ENCODE results near the gene PRKCH. TPM values are rescaled to one million over a fixed set of nuclear protein-coding genes. Genes with fewer than 3 reads are reported as not detected.
A peak's percentile ranks its signal among the peaks of the same experiment; 100 is the strongest.

PRKCH gene
- polyA plus RNA-seq, 2 of the 4 experiments (the other 2 are of a cell fraction): 10.0 to 10.2 TPM

GRCh38 chr14:61472011-61472672 is 150.8 kb downstream of the PRKCH start (continued):
- TF ChIP-seq PBX3 (IDR thresholded peaks at IDR 0.05) (peak; percentile 49; the same call in 1 of the 2 replicates), EHMT2 (IDR thresholded peaks at IDR 0.05; ENCODE audit: low read depth) (no peak), RARB (CRISPR knock-in tag; IDR thresholded peaks at IDR 0.05) (peak; percentile 27; the same call in 1 of the 2 replicates), BHLHE40 (IDR thresholded peaks at IDR 0.05; ENCODE audit: low read depth, low read length) (peak; percentile 73; the same call in 1 of the 2 replicates), CBX8 (IDR thresholded peaks at IDR 0.05) (no peak), ZFP36 (IDR thresholded peaks at IDR 0.05; ENCODE audit: borderline replicate concordance, partially characterized antibody) (peak; percentile 9), MAFK (IDR thresholded peaks at IDR 0.05; ENCODE audit: partially characterized antibody) (peak; percentile 97), ZNF302 (CRISPR knock-in tag; IDR thresholded peaks at IDR 0.05) (no peak), NPAS2 (CRISPR knock-in tag; IDR thresholded peaks at IDR 0.05; ENCODE audit: borderline replicate concordance) (no peak), MAX (IDR thresholded peaks at IDR 0.05) (peak; percentile 94), HOXB13 (CRISPR knock-in tag; IDR thresholded peaks at IDR 0.05; ENCODE audit: low read depth) (no peak), FOSL2 (IDR thresholded peaks at IDR 0.05) (peak; percentile 94), FOSL2 (CRISPR knock-in tag; IDR thresholded peaks at IDR 0.05) (peak; percentile 93), ATOH8 (CRISPR knock-in tag; IDR thresholded peaks at IDR 0.05; ENCODE audit: low read depth) (peak; percentile 87; the same call in 1 of the 2 replicates), HOXA7 (CRISPR knock-in tag; IDR thresholded peaks at IDR 0.05) (peak; percentile 9; the same call in 1 of the 2 replicates), HOXB5 (CRISPR knock-in tag; IDR thresholded peaks at IDR 0.05) (peak; percentile 79), FOSB (CRISPR knock-in tag; IDR thresholded peaks at IDR 0.05) (0 out of 2 replicates have a peak, but pooled peaks have one; percentile 23), KDM1A (IDR thresholded peaks at IDR 0.05; ENCODE audit: low read depth) (no peak), BCL3 (IDR thresholded peaks at IDR 0.05) (peak; percentile 89; the same call in 1 of the 3 replicates), NR3C1 (IDR thresholded peaks at IDR 0.05) (no peak), RCOR1 (IDR thresholded peaks at IDR 0.05; ENCODE audit: low read depth, low read length) (no peak), NFE2L2 (conservative IDR thresholded peaks at IDR 0.05; ENCODE audit: low read length) (no peak), SMC3 (IDR thresholded peaks at IDR 0.05) (peak; percentile 63)

GRCh38 chr14:61472801-61473376 is 151.5 kb downstream of the PRKCH start:
- 0 out of 2 replicates have a peak, but pooled peaks have one; percentile 11 for TF ChIP-seq HOXA7 (CRISPR knock-in tag; IDR thresholded peaks at IDR 0.05)
- 0 out of 2 replicates have a peak, but pooled peaks have one; percentile 14 for TF ChIP-seq USF2 (IDR thresholded peaks at IDR 0.05)
- no peak for TF ChIP-seq FOSL2 (IDR thresholded peaks at IDR 0.05)
- TF ChIP-seq FOSL2 (CRISPR knock-in tag; IDR thresholded peaks at IDR 0.05): no peak
- H3K4me3 ChIP-seq: no peak overlapping the region
- H3K27ac ChIP-seq: peak overlapping the region; percentile 95 to 96
- ATAC-seq (no peak), FAIRE-seq (no peak), DNase-seq (ENCODE audit: low read depth in 1 of 2, low spot score in 1 of 2) (no peak)
- POLR2A ChIA-PET: no interaction called here
- CTCF ChIA-PET: interaction anchor here (1.0 to 3.8 kb wide), 4 partner anchors 11 to 364 kb away, joined by 3 to 27 read pairs (median 8); no protein-coding TSS in a partner anchor
- H3K4me1 ChIP-seq: peaks cover 78% of the 10 kb centered on the region
- WGBS (ENCODE audit: missing lambda C conversion rate): 81% methylated on average over 3 of the region's 3 CpGs
- H3K9me3 ChIP-seq: no peaks in the 10 kb centered on the region
- peak overlapping the region; percentile 87 for H3K4me2 ChIP-seq

Data from A549 (cell line).